H1 (cell line): ENCODE measurements around the gene NPY5R. TPM values are rescaled to one million over a fixed set of nuclear protein-coding genes. Genes with fewer than 3 reads are reported as not detected.
A peak's percentile ranks its signal among the peaks of the same experiment; 100 is the strongest.

ENCODE experiments used
- CTCF ChIA-PET: fragments of 300-600 bp; sonication (Branson Sonifier 250); formaldehyde crosslinking; loops from one replicate; lab custom pipeline; 2021; ENCODE audit not compliant: partially characterized antibody; lab: Charles Lee
- POLR2A ChIA-PET: fragments of 300-600 bp; sonication (Branson Sonifier 250); formaldehyde crosslinking; loops from one replicate; lab custom pipeline; 2021; ENCODE audit warnings: inconsistent platforms; ENCODE audit not compliant: partially characterized antibody; lab: Charles Lee
- DNase-seq, 2 experiments: peaks; one replicate each; pipeline versions ENCODE4 v3.0.0 to v3.0.0-alpha.2; 2010 to 2022; ENCODE audit warnings: low spot score in 2 of 2, low read depth in 1 of 2, mixed read lengths in 1 of 2
- FAIRE-seq: peaks from 2 replicates; lab custom pipeline; 2011; peaks lifted over from hg19 to GRCh38; lab: Jason Lieb, UNC
- H2AFZ ChIP-seq: 2 replicates; pipeline ENCODE4 v1.8.1; 2012; ENCODE audit warnings: low read length, inconsistent platforms
- H2AK5ac ChIP-seq: 2 replicates; pipeline ENCODE4 v1.6.1; 2013; ENCODE audit warnings: low read depth, low read length
- H2BK120ac ChIP-seq: replicated peaks from 2 replicates; pipeline ENCODE3; 2013; ENCODE audit warnings: low read depth, low read length, inconsistent platforms
- H2BK12ac ChIP-seq: 2 replicates; pipeline ENCODE4 v1.6.1; 2013; ENCODE audit warnings: low read depth, low read length
- H2BK15ac ChIP-seq: 2 replicates; pipeline ENCODE4 v1.6.1; 2013; ENCODE audit warnings: low read length
- H2BK20ac ChIP-seq: 2 replicates; pipeline ENCODE4 v1.6.1; 2013; ENCODE audit warnings: low read length
- H2BK5ac ChIP-seq: 2 replicates; pipeline ENCODE4 v1.6.1; 2013; ENCODE audit warnings: low read depth, low read length
- H3K14ac ChIP-seq: 2 replicates; pipeline ENCODE4 v1.6.1; 2013; ENCODE audit warnings: inconsistent platforms; ENCODE audit not compliant: insufficient read length
- H3K18ac ChIP-seq: 2 replicates; pipeline ENCODE4 v1.6.1; 2013; ENCODE audit warnings: low read length; ENCODE audit errors: extremely low read depth
- H3K23ac ChIP-seq: 2 replicates; pipeline ENCODE4 v1.6.1; 2013; ENCODE audit warnings: inconsistent platforms; ENCODE audit not compliant: insufficient read length
- H3K23me2 ChIP-seq: 2 replicates; pipeline ENCODE4 v1.6.1; 2013; ENCODE audit warnings: low read depth, low read length
- H3K27ac ChIP-seq: 2 replicates; pipeline ENCODE4 v1.6.1; 2011; ENCODE audit warnings: low read depth, low read length, inconsistent platforms
- H3K27me3 ChIP-seq, 4 experiments: replicated peaks in 1 of 4; 1 replicate in 1 of 4; 2 replicates in 3 of 4; pipeline versions ENCODE4 v1.6.1 to v1.8.1; 2011 to 2013; ENCODE audit warnings: low read length in 3 of 4, mild to moderate bottlenecking in 3 of 4, inconsistent platforms in 2 of 4, mixed read lengths in 2 of 4, moderate library complexity in 1 of 4; ENCODE audit not compliant: control insufficient read depth in 3 of 4, insufficient read depth in 3 of 4; ENCODE audit errors: extremely low read depth in 1 of 4
- H3K36me3 ChIP-seq, 4 experiments: 2 replicates each; pipeline versions ENCODE4 v1.6.1 to v1.8.1; 2011 to 2013; ENCODE audit warnings: mild to moderate bottlenecking in 4 of 4, low read length in 3 of 4, moderate library complexity in 2 of 4, control low read depth in 1 of 4, inconsistent platforms in 1 of 4; ENCODE audit not compliant: insufficient read depth in 4 of 4, control insufficient read depth in 2 of 4
- H3K4ac ChIP-seq: replicated peaks from 2 replicates; pipeline ENCODE3; 2013; ENCODE audit warnings: low read length, low read depth, mixed read lengths, inconsistent platforms; ENCODE audit not compliant: insufficient read length
- H3K4me1 ChIP-seq, 4 experiments: replicated peaks in 1 of 4; 1 replicate in 1 of 4; 2 replicates in 3 of 4; pipeline versions ENCODE4 v1.6.1 to v1.8.1; 2011 to 2013; ENCODE audit warnings: low read length in 3 of 4, inconsistent platforms in 2 of 4, mixed read lengths in 1 of 4; ENCODE audit not compliant: insufficient read depth in 4 of 4, control insufficient read depth in 3 of 4
- H3K4me2 ChIP-seq, 2 experiments: 2 replicates each; pipeline versions ENCODE4 v1.6.1 to v1.8.1; 2011 to 2013; ENCODE audit warnings: low read depth in 2 of 2, low read length in 2 of 2, control low read depth in 1 of 2, inconsistent platforms in 1 of 2, mild to moderate bottlenecking in 1 of 2; ENCODE audit not compliant: insufficient read depth in 1 of 2
- H3K4me3 ChIP-seq, 4 experiments: fragments of 200-600, 300-600 bp in 1 of 4; sonication (generic), shearing (Covaris generic), sonication (Bioruptor Twin) in 1 of 4; 2 replicates each; pipeline versions ENCODE4 v1.5.1 to v1.8.1; 2011 to 2016; ENCODE audit warnings: low read length in 4 of 4, low read depth in 3 of 4, control low read depth in 2 of 4, inconsistent platforms in 2 of 4, mild to moderate bottlenecking in 2 of 4, mixed read lengths in 1 of 4, moderate library complexity in 1 of 4; ENCODE audit not compliant: insufficient read depth in 2 of 4; ENCODE audit errors: extremely low read depth in 1 of 4
- H3K56ac ChIP-seq: replicated peaks from 2 replicates; pipeline ENCODE3; 2013; ENCODE audit warnings: low read depth, mild to moderate bottlenecking, mixed read lengths, low read length, inconsistent platforms; ENCODE audit not compliant: insufficient read length
- H3K79me1 ChIP-seq: 2 replicates; pipeline ENCODE4 v1.6.1; 2013; ENCODE audit warnings: low read depth, low read length, control low read depth
- H3K79me2 ChIP-seq, 2 experiments: 2 replicates each; pipeline versions ENCODE4 v1.6.1 to v1.8.1; 2012 to 2013; ENCODE audit warnings: low read length in 2 of 2, mild to moderate bottlenecking in 2 of 2, inconsistent platforms in 1 of 2; ENCODE audit not compliant: insufficient read depth in 2 of 2, control insufficient read depth in 1 of 2
- H3K9ac ChIP-seq, 4 experiments: replicated peaks in 1 of 4; 1 replicate in 1 of 4; 2 replicates in 3 of 4; pipeline versions ENCODE4 v1.6.1 to v1.8.1; 2011 to 2013; ENCODE audit warnings: low read depth in 3 of 4, low read length in 3 of 4, control low read depth in 2 of 4, mild to moderate bottlenecking in 2 of 4, moderate library complexity in 2 of 4, inconsistent platforms in 1 of 4; ENCODE audit errors: extremely low read depth in 1 of 4
- H3K9me3 ChIP-seq, 2 experiments: 2 replicates each; pipeline versions ENCODE4 v1.6.1 to v1.8.1; 2012 to 2013; ENCODE audit warnings: mild to moderate bottlenecking in 2 of 2, moderate library complexity in 2 of 2, control low read depth in 1 of 2, inconsistent platforms in 1 of 2, low read depth in 1 of 2, low read length in 1 of 2, mixed read lengths in 1 of 2; ENCODE audit not compliant: insufficient read depth in 2 of 2
- H4K20me1 ChIP-seq, 2 experiments: replicated peaks in 1 of 2; 2 replicates each; pipeline versions ENCODE3 to v1.8.1; 2011 to 2013; ENCODE audit warnings: inconsistent platforms in 2 of 2, low read length in 2 of 2, mild to moderate bottlenecking in 1 of 2; ENCODE audit not compliant: insufficient read depth in 2 of 2, control insufficient read depth in 1 of 2
- H4K5ac ChIP-seq: 2 replicates; pipeline ENCODE4 v1.6.1; 2013; ENCODE audit warnings: low read length, low read depth, mixed read lengths, inconsistent platforms; ENCODE audit not compliant: insufficient read length
- H4K8ac ChIP-seq: 2 replicates; pipeline ENCODE4 v1.8.0; 2013; ENCODE audit warnings: mild to moderate bottlenecking, moderate library complexity, low read length, inconsistent platforms; ENCODE audit not compliant: insufficient read depth; ENCODE audit errors: extremely low read depth
- H4K91ac ChIP-seq: replicated peaks from 2 replicates; pipeline ENCODE3; 2013; ENCODE audit warnings: low read length, mixed read lengths, inconsistent platforms; ENCODE audit not compliant: insufficient read length
- CEBPB ChIP-seq: IDR thresholded peaks from 2 replicates; pipeline ENCODE4 v1.6.1; 2012; ENCODE audit warnings: low read depth, low read length
- TAF7 ChIP-seq: optimal IDR thresholded peaks from 2 replicates; pipeline ENCODE3; 2011; ENCODE audit warnings: low read depth, mild to moderate bottlenecking, inconsistent platforms, low read length, moderate library complexity, borderline replicate concordance
- WGBS, 2 experiments: shearing (Covaris generic) in 1 of 2; methylation state at CpG; one replicate each; pipeline versions ENCODE4 v1.1.6 to v1.1.7; 2013 to 2015; ENCODE audit warnings: low lambda C conversion rate in 2 of 2, mixed read lengths in 2 of 2, inconsistent platforms in 1 of 2, low coverage in 1 of 2, missing lambda C conversion rate in 1 of 2; ENCODE audit not compliant: insufficient replicate concordance in 2 of 2, insufficient coverage in 1 of 2, insufficient read length in 1 of 2; ENCODE audit errors: extremely low coverage in 1 of 2, missing lambda C conversion rate in 1 of 2; 5-methylcytosine and 5-hydroxymethylcytosine counted together
- polyA plus RNA-seq, 7 experiments: library from polyadenylated mRNA; depleted of rRNA in 3 of 7; stranded (reverse) in 5 of 7; unstranded in 2 of 7; fragments of >200 nt in 5 of 7; fragments of 200-250 nt in 2 of 7; gene quantifications; 1 replicate in 5 of 7; 2 replicates in 1 of 7; 4 replicates in 1 of 7; pipeline versions ENCODE4 v1.2.1 to v1.2.3, GENCODE V29; 2011 to 2013; ENCODE audit warnings: missing spikeins in 2 of 7, mixed read lengths in 2 of 7
- total RNA-seq: library from RNA; stranded (reverse); fragmentation: NEBNext Ultra II Directional; extraction: Animal tissue kit (Norgen Biotek cat#: 25700); gene quantifications from 2 replicates; pipeline ENCODE4 v1.2.1, GENCODE V29; 2021

The NPY5R gene
- total and polyA plus RNA-seq, 2 of the 8 experiments (the other 6 are each of a cell fraction or from before 2014, with no cell fraction given), result 1.5 to 1.9 TPM

DNA sequence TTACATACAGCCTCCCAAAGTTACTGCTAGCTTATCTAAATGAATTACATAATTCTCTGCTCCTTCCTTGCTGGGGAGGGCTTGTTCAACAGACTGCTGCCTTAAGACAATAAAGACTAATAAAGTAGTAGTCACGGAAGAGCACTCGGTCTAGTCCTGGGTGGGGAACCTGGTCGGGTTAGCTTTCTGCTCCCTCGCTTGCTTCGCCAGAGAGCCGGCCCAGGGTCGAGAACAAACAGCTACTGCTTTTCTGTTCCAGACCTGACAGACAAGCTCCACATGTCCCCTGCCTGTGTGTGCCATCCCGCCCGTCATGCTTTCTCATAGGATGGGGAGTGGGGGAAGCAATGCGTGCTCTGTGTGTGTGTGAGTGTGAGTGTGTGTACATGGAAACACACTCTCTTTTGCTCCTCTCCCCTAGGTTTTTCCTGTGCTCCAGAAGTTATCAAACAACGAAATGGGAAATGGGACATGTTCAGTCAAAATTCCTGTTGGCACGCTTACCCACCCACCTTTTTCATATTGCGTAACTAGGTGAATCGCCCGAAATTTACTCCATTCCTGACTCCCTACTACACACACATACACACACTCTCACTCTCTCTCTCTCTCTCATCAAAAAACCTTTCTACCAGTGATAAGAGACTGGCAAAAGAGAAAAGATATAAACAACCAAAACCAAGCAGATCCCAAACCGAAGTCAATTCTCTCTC lies 12.6 kb upstream of the NPY5R start:
- Histone ChIP-seq H2BK20ac (no peak overlapping the region), H3K14ac (no peak overlapping the region), H3K4me1 (0 out of 7 replicates have a peak, but pooled peaks cover 0 to 2% (median 0%) of the 10 kb centered on the region in 4 experiments), H2BK15ac (no peak overlapping the region), H2AFZ (no peak overlapping the region), H2BK120ac (no peak overlapping the region), H3K23me2 (peaks cover 13% of the 10 kb centered on the region), H3K79me2 (peaks cover 0 to 5% of the 10 kb centered on the region in 2 experiments; a peak in 1 of 4 replicates), H3K4me2 (peak overlapping the region; percentile 75 to 95), H4K20me1 (no peaks in the 10 kb centered on the region), H3K36me3 (no peaks in the 10 kb centered on the region; a peak in 1 of 8 replicates), H3K23ac (no peak overlapping the region), H4K5ac (no peak overlapping the region), H4K8ac (no peak overlapping the region), H2BK5ac (no peak overlapping the region), H2BK12ac (no peak overlapping the region; the same call in 1 of the 2 replicates), H3K79me1 (0 out of 2 replicates have a peak, but pooled peaks cover 2% of the 10 kb centered on the region), H3K27me3 (peaks cover 4 to 16% (median 12%) of the 10 kb centered on the region in 4 experiments; a peak in 6 of 7 replicates), H3K4me3 (peak overlapping the region; percentile 50 to 83 (median 80)), H4K91ac (no peak overlapping the region), H3K9me3 (peaks cover 0 to 3% of the 10 kb centered on the region in 2 experiments; a peak in 2 of 4 replicates), H3K9ac (peak overlapping the region in 1 of 4 experiments; percentile 64; a peak in 1 of 7 replicates), H3K56ac (no peak overlapping the region), H3K4ac (no peak overlapping the region), H3K18ac (no peak overlapping the region), H3K27ac (no peak overlapping the region), H2AK5ac (no peak overlapping the region)
- WGBS, 2 experiments, result 73 to 100% methylated on average over 1 to 16 of the region's 16 CpGs
- DNase-seq, result no peak
- POLR2A ChIA-PET, result interaction anchor here (1.1 to 2.8 kb wide), 6 partner anchors 9 to 217 kb away, joined by 3 to 15 read pairs (median 6); partner anchors contain the start of genes NAF1 and TMA16
- TF ChIP-seq CEBPB (peak; percentile 94), TAF7 (no peak)
- CTCF ChIA-PET, result interaction anchor here (0.8 to 4.7 kb wide), 25 partner anchors 19 to 834 kb away, joined by 3 to 75 read pairs (median 4); partner anchors contain the start of gene NAF1
- no peak for FAIRE-seq
